Heart left ventricle (tissue), 16 donors: ENCODE results near the gene LRRC10B. TPM values are rescaled to one million over a fixed set of nuclear protein-coding genes. Genes with fewer than 3 reads are reported as not detected.

Experiments used
- ATAC-seq, 4 donors: fragments of 200-7000 bp; cut with Tn5 transposase; one replicate each; pipeline ENCODE4 v1.9.1; 2020 to 2022; ENCODE audit warnings: moderate library complexity in 4 of 4, mild to moderate bottlenecking in 3 of 4, moderate number of reproducible peaks in 1 of 4
- DNase-seq, 5 donors: peaks; one replicate each; pipeline ENCODE4 v3.0.0-alpha.2; 2020
- H3K27ac ChIP-seq, 12 donors: fragments of 200-600 bp; sonication (generic) in 4 of 12; one replicate each; pipeline versions ENCODE4 v1.5.0 to v1.8.0; 2016 to 2022; ENCODE audit warnings: mild to moderate bottlenecking in 2 of 12
- H3K27me3 ChIP-seq, 9 donors: fragments of 200-600 bp; sonication (generic) in 2 of 9; one replicate each; pipeline versions ENCODE4 v1.5.1 to v1.8.0; 2016 to 2022; ENCODE audit warnings: mild to moderate bottlenecking in 3 of 9
- H3K36me3 ChIP-seq, 9 donors: fragments of 200-600 bp; sonication (generic) in 2 of 9; one replicate each; pipeline versions ENCODE4 v1.5.0 to v1.8.0; 2018 to 2022; ENCODE audit warnings: mild to moderate bottlenecking in 2 of 9
- H3K4me1 ChIP-seq, 12 donors: fragments of 200-600 bp; sonication (generic) in 4 of 12; one replicate each; pipeline versions ENCODE4 v1.5.0 to v1.8.0; 2016 to 2022; ENCODE audit warnings: mild to moderate bottlenecking in 3 of 12
- H3K4me3 ChIP-seq, 12 donors: fragments of 200-600 bp; sonication (generic) in 4 of 12; one replicate each; pipeline versions ENCODE4 v1.5.0 to v1.8.0; 2017 to 2022; ENCODE audit warnings: mild to moderate bottlenecking in 9 of 12, moderate library complexity in 4 of 12
- H3K9me3 ChIP-seq, 12 donors: fragments of 200-600 bp; sonication (generic) in 4 of 12; one replicate each; pipeline versions ENCODE4 v1.5.0 to v1.8.0; 2016 to 2022; ENCODE audit warnings: mild to moderate bottlenecking in 1 of 12
- CTCF ChIP-seq, 12 donors: fragments of 200-600 bp; sonication (generic) in 4 of 12; IDR thresholded peaks; one replicate each; pipeline versions ENCODE4 v1.5.0 to v1.8.0; 2018 to 2022; ENCODE audit warnings: antibody characterized with exemption in 12 of 12, mild to moderate bottlenecking in 5 of 12
- POLR2A ChIP-seq, 2 donors: fragments of 450-650 bp; IDR thresholded peaks; one replicate each; pipeline ENCODE4 v1.6.1; 2017; ENCODE audit warnings: antibody characterized with exemption in 2 of 2, mild to moderate bottlenecking in 2 of 2, moderate library complexity in 2 of 2
- WGBS, 4 donors: extraction: QIAGEN DNeasy Blood & Tissue Kit in 2 of 4; methylation state at CpG; one replicate each; pipeline versions ENCODE4 v1.1.5 to v1.1.7; 2013 to 2018; 5-methylcytosine and 5-hydroxymethylcytosine counted together
- intact Hi-C, 10 donors: fragments of 100-400 bp; cut with DNase I; formaldehyde crosslinking; loops; one replicate each; pipeline versions ENCODE4 v1.11.1 to v1.14.2; 2022
- polyA plus RNA-seq, 2 donors: library from polyadenylated mRNA; stranded (reverse); fragments of 200-250 nt; gene quantifications; one replicate each; pipeline ENCODE4 v1.2.3, GENCODE V29; 2013
- total RNA-seq, 9 donors: library from RNA; depleted of rRNA in 2 of 9; stranded (reverse); fragments of >200 nt in 2 of 9; fragmentation: NEBNext Ultra II Directional in 3 of 9; extraction: Animal tissue kit (Norgen Biotek cat#: 25700) in 3 of 9; gene quantifications; one replicate each; pipeline versions ENCODE4 v1.1.0 to v1.2.4, GENCODE V29; 2016 to 2023
- donor health status: ischemic (EF 13 %, LVEDD 7.1; RV severe dilation, severe dysfunction).
- donor health status: healthy with polysubstance abuse.
- donor health status: DM: no; HTN: yes; CAD: no.
- donor health status: DM: no; HTN: no; CAD: no.
- donor health status: ischemic (EF 25% LVEDD 6.9; RV normal size, moderate dysfunction).
- donor health status: ischemic (EF 25% LVEDD 5.7; RV mildly dilated, moderate dysfunction).
- donor health status: healthy.
- donor health status: DM: yes; HTN: yes; CAD: no.
- donor health status: ischemic (EF 35%, LVEDD 5.7; RV mildly dilated, moderate dysfunction).
- donor health status: nonischemic (EF 11% LVEDD 7.7; RV severe dilation, severe dysfunction).
- donor health status: DM: yes; HTN: yes; CAD: no.
- donor health status: PGD.
- donor health status: ischemic (EF 29% LVEDD 5.4; RV normal size, mild dysfunction).
- donor health status: nonischemic (EF 23%, LVEDD 6.1; RV moderate dilation, normal function).

LRRC10B gene
- total and polyA plus RNA-seq, 11 donors = 0.15 to 4.2 (median 1.1) TPM

GRCh38 chr11:61533039-61533375 is 24.5 kb downstream of the LRRC10B start:
- DNase-seq (no peak), ATAC-seq (no peak)
- no peaks in the 10 kb centered on the region for H3K36me3 ChIP-seq
- H3K4me3 ChIP-seq = no peak overlapping the region
- H3K27ac ChIP-seq = no peak overlapping the region
- 91 to 95% (median 92%) methylated on average over 12 to 16 of the region's 16 CpGs for WGBS, 4 donors
- peaks cover 0 to 46% (median 16%) of the 10 kb centered on the region in 12 donors for H3K4me1 ChIP-seq
- TF ChIP-seq POLR2A (IDR thresholded peaks at IDR 0.05) = no peak
- no peak for TF ChIP-seq CTCF (IDR thresholded peaks at IDR 0.05)
- no peaks in the 10 kb centered on the region for H3K27me3 ChIP-seq
- no peaks in the 10 kb centered on the region for H3K9me3 ChIP-seq
- intact Hi-C loops = loop anchor here in 5 of 10 donors (5.0 to 10.0 kb wide), 3 partner anchors 44 to 102 kb away; no protein-coding TSS in a partner anchor

- WGBS, 4 donors = 81 to 89% (median 88%) methylated on average over 6 to 8 of the region's 8 CpGs
- H3K4me1 ChIP-seq = peaks cover 0 to 48% (median 16%) of the 10 kb centered on the region in 12 donors
- TF ChIP-seq CTCF (IDR thresholded peaks at IDR 0.05) (no peak), POLR2A (IDR thresholded peaks at IDR 0.05) (no peak)
- intact Hi-C loops = loop anchor here in 5 of 10 donors (5.0 to 10.0 kb wide), 3 partner anchors 44 to 101 kb away; no protein-coding TSS in a partner anchor
- H3K36me3 ChIP-seq = no peaks in the 10 kb centered on the region
- ATAC-seq (no peak), DNase-seq (no peak)
- no peaks in the 10 kb centered on the region for H3K27me3 ChIP-seq
- H3K27ac ChIP-seq = no peak overlapping the region
- no peaks in the 10 kb centered on the region for H3K9me3 ChIP-seq
- no peak overlapping the region for H3K4me3 ChIP-seq
Observed at GRCh38 chr11:61533401-61533800, 24.9 kb downstream of the LRRC10B start.

GRCh38 chr11:61534025-61534932 is 25.7 kb downstream of the LRRC10B start:
- no peak overlapping the region for H3K4me3 ChIP-seq
- WGBS, 4 donors = 65 to 75% (median 69%) methylated on average over 36 of the region's 36 CpGs
- intact Hi-C loops = loop anchor here in 5 of 10 donors (2.0 to 10.0 kb wide), 4 partner anchors 43 to 101 kb away; no protein-coding TSS in a partner anchor
- TF ChIP-seq CTCF (IDR thresholded peaks at IDR 0.05) (no peak), POLR2A (IDR thresholded peaks at IDR 0.05) (no peak)
- H3K27me3 ChIP-seq = no peaks in the 10 kb centered on the region
- no peaks in the 10 kb centered on the region for H3K9me3 ChIP-seq
- ATAC-seq (peak in 2 of 4 donors; percentile 2 to 3), DNase-seq (no peak)
- peak overlapping the region in 9 of 12 donors; percentile 34 to 84 (median 71) for H3K27ac ChIP-seq
- peaks cover 0 to 55% (median 17%) of the 10 kb centered on the region in 12 donors for H3K4me1 ChIP-seq
- H3K36me3 ChIP-seq = no peaks in the 10 kb centered on the region
